Common myeloid progenitor, CD34-positive (primary cell): Measurements from ENCODE around the gene TPSG1.

Source experiments
- CTCF ChIA-PET: fragments of 350-600 bp; sonication (Branson Sonifier 250); formaldehyde crosslinking; loops from one replicate; lab custom pipeline; 2021; ENCODE audit warnings: antibody characterized with exemption; lab: Charles Lee
- POLR2A ChIA-PET: fragments of 350-600 bp; sonication (Branson Sonifier 250); formaldehyde crosslinking; loops from one replicate; lab custom pipeline; 2021; ENCODE audit warnings: antibody characterized with exemption; lab: Charles Lee
- DNase-seq, 3 donors: peaks; one replicate each; pipeline versions ENCODE4 v3.0.0 to v3.0.0-alpha.2; 2013
- H3K27ac ChIP-seq, 2 experiments: 1 replicate in 1 of 2; 2 replicates in 1 of 2; pipeline ENCODE4 v1.7.0; 2013; ENCODE audit warnings: inconsistent platforms in 2 of 2, low read length in 2 of 2, mild to moderate bottlenecking in 2 of 2, low read depth in 1 of 2, moderate library complexity in 1 of 2; ENCODE audit not compliant: severe bottlenecking in 2 of 2, insufficient read depth in 1 of 2, poor library complexity in 1 of 2
- H3K27me3 ChIP-seq, 5 experiments: replicated peaks in 2 of 5; 1 replicate in 3 of 5; 2 replicates in 2 of 5; pipeline versions ENCODE4 v1.6.1 to v1.7.0; 2013; ENCODE audit warnings: low read length in 4 of 5, mild to moderate bottlenecking in 2 of 5, moderate library complexity in 2 of 5, inconsistent platforms in 1 of 5; ENCODE audit not compliant: insufficient read depth in 5 of 5, control insufficient read depth in 4 of 5
- H3K36me3 ChIP-seq, 4 experiments: 1 replicate in 2 of 4; 2 replicates in 2 of 4; pipeline versions ENCODE4 v1.6.1 to v1.7.0; 2013; ENCODE audit warnings: low read length in 3 of 4, control low read depth in 1 of 4, mild to moderate bottlenecking in 1 of 4; ENCODE audit not compliant: control insufficient read depth in 4 of 4, insufficient read depth in 4 of 4
- H3K4me1 ChIP-seq, 4 experiments: 1 replicate in 3 of 4; 2 replicates in 1 of 4; pipeline versions ENCODE4 v1.6.1 to v1.7.1; 2013; ENCODE audit warnings: low read length in 3 of 4, mild to moderate bottlenecking in 3 of 4, control low read depth in 1 of 4, inconsistent platforms in 1 of 4, moderate library complexity in 1 of 4; ENCODE audit not compliant: control insufficient read depth in 4 of 4, insufficient read depth in 4 of 4; ENCODE audit errors: control extremely low read depth in 1 of 4
- H3K4me3 ChIP-seq, 7 experiments: 1 replicate in 4 of 7; 2 replicates in 3 of 7; pipeline versions ENCODE4 v1.5.1 to v1.7.0; 2013; ENCODE audit warnings: mild to moderate bottlenecking in 7 of 7, low read length in 6 of 7, moderate library complexity in 6 of 7, inconsistent platforms in 2 of 7, low read depth in 2 of 7, control low read depth in 1 of 7; ENCODE audit not compliant: insufficient read depth in 4 of 7, control insufficient read depth in 1 of 7; ENCODE audit errors: extremely low read depth in 1 of 7
- H3K9me3 ChIP-seq, 5 experiments: 1 replicate in 4 of 5; 2 replicates in 1 of 5; pipeline versions ENCODE4 v1.6.1 to v1.7.1; 2013; ENCODE audit warnings: low read length in 4 of 5, mild to moderate bottlenecking in 2 of 5, inconsistent platforms in 1 of 5, low read depth in 1 of 5, moderate library complexity in 1 of 5; ENCODE audit not compliant: control insufficient read depth in 4 of 5, insufficient read depth in 2 of 5; ENCODE audit errors: control extremely low read depth in 1 of 5
- WGBS: methylation state at CpG from one replicate; pipeline ENCODE4 v1.1.5; 2013; ENCODE audit not compliant: insufficient coverage; 5-methylcytosine and 5-hydroxymethylcytosine counted together

Gene TPSG1

GRCh38 chr16:1213796-1214372, 11.2 kb downstream of the TPSG1 start:
- 82% methylated on average over 12 of the region's 25 CpGs for WGBS
- POLR2A ChIA-PET: no interaction called here
- CTCF ChIA-PET: no interaction called here
- Histone ChIP-seq H3K4me3 (no peak overlapping the region), H3K36me3 (no peaks in the 10 kb centered on the region), H3K27ac (no peak overlapping the region), H3K27me3 (no peaks in the 10 kb centered on the region), H3K9me3 (no peaks in the 10 kb centered on the region), H3K4me1 (no peaks in the 10 kb centered on the region)
- no peak for DNase-seq

GRCh38 chr16:1213231-1213630, 11.8 kb downstream of the TPSG1 start:
- CTCF ChIA-PET: no interaction called here
- WGBS: 91% methylated on average over 8 of the region's 8 CpGs
- no peaks in the 10 kb centered on the region for H3K36me3 ChIP-seq
- H3K9me3 ChIP-seq: no peaks in the 10 kb centered on the region
- no peak overlapping the region for H3K4me3 ChIP-seq
- H3K27ac ChIP-seq: no peak overlapping the region
- no peak for DNase-seq
- H3K4me1 ChIP-seq: no peaks in the 10 kb centered on the region
- POLR2A ChIA-PET: no interaction called here
- no peaks in the 10 kb centered on the region for H3K27me3 ChIP-seq

GRCh38 chr16:1212616-1213194, 12.4 kb downstream of the TPSG1 start:
- Histone ChIP-seq H3K36me3 (no peaks in the 10 kb centered on the region), H3K27me3 (no peaks in the 10 kb centered on the region), H3K27ac (no peak overlapping the region), H3K4me1 (peaks cover 0 to 3% (median 0%) of the 10 kb centered on the region in 4 experiments), H3K4me3 (no peak overlapping the region), H3K9me3 (no peaks in the 10 kb centered on the region)
- 94% methylated on average over 38 of the region's 40 CpGs for WGBS
- DNase-seq: no peak
- POLR2A ChIA-PET: no interaction called here
- CTCF ChIA-PET: no interaction called here

- no peaks in the 10 kb centered on the region for H3K27me3 ChIP-seq
- 91% methylated on average over 51 of the region's 65 CpGs for WGBS
- no peak for DNase-seq
- peaks cover 0 to 3% (median 0%) of the 10 kb centered on the region in 4 experiments for H3K4me1 ChIP-seq
- no peaks in the 10 kb centered on the region for H3K9me3 ChIP-seq
- ChIA-PET POLR2A (no interaction called here), CTCF (no interaction called here)
- no peaks in the 10 kb centered on the region for H3K36me3 ChIP-seq
- no peak overlapping the region for H3K4me3 ChIP-seq
- H3K27ac ChIP-seq: no peak overlapping the region
Observed at GRCh38 chr16:1211451-1212268, 13.4 kb downstream of the TPSG1 start.

GRCh38 chr16:1210461-1210860, 14.6 kb downstream of the TPSG1 start:
- H3K4me3 ChIP-seq: no peak overlapping the region
- WGBS: 93% methylated on average over 14 of the region's 23 CpGs
- POLR2A ChIA-PET: no interaction called here
- CTCF ChIA-PET: no interaction called here
- no peaks in the 10 kb centered on the region for H3K36me3 ChIP-seq
- H3K9me3 ChIP-seq: no peaks in the 10 kb centered on the region
- no peaks in the 10 kb centered on the region for H3K27me3 ChIP-seq
- no peak overlapping the region for H3K27ac ChIP-seq
- DNase-seq: no peak
- H3K4me1 ChIP-seq: peaks cover 0 to 3% (median 0%) of the 10 kb centered on the region in 4 experiments

- H3K4me3 ChIP-seq: no peak overlapping the region
Observed at GRCh38 chr16:1209081-1209480, 16.0 kb downstream of the TPSG1 start.

More at GRCh38 chr16:1209081-1209480, 16.0 kb downstream of the TPSG1 start:
- ChIA-PET CTCF (interaction anchor here (1.2 kb wide), 1 partner anchor 11 kb away, joined by 4 read pairs; no protein-coding TSS in a partner anchor), POLR2A (no interaction called here)
- WGBS: 96% methylated on average over 32 of the region's 43 CpGs
- no peak for DNase-seq
- Histone ChIP-seq H3K9me3 (no peaks in the 10 kb centered on the region), H3K27ac (no peak overlapping the region), H3K27me3 (no peaks in the 10 kb centered on the region), H3K36me3 (no peaks in the 10 kb centered on the region), H3K4me1 (peaks cover 0 to 3% (median 0%) of the 10 kb centered on the region in 4 experiments)
